GM11168 (cell line): Measurements from ENCODE around the gene DVL1.

Experiments used
- in situ Hi-C: fragments of 300-500 bp; cut with MboI; formaldehyde crosslinking; loops from one replicate; pipeline ENCODE4 v1.12.0; 2022; ENCODE audit warnings: low sequenced_read_pairs; ENCODE audit not compliant: unreplicated experiment

The DVL1 gene

GRCh38 chr1:1287288-1288110, 61.7 kb downstream of the DVL1 start:
- in situ Hi-C loops: no loop called here

GRCh38 chr1:1286313-1287261, 62.6 kb downstream of the DVL1 start:
- in situ Hi-C loops: no loop called here

- in situ Hi-C loops: no loop called here
Observed at GRCh38 chr1:1285611-1286311, 63.5 kb downstream of the DVL1 start.
